ENCODE results near the gene ADGRB3.

GRCh38 chr6:68728159-68728979 lies 93.3 kb downstream of the ADGRB3 start:
- TF ChIP-seq CTCF (IDR thresholded peaks at IDR 0.05; ENCODE audit: low read depth, low read length, missing input control), result no peak
- TF ChIP-seq REST (IDR thresholded peaks at IDR 0.05), result no peak
- peak; percentile 8 to 40 for TF ChIP-seq HNF4A (conservative IDR thresholded peaks at IDR 0.05)
